GM12891 (cell line): ENCODE results near the gene KASH5.
A peak's percentile ranks its signal among the peaks of the same experiment; 100 is the strongest.

Experiments used
- DNase-seq: peaks from one replicate; pipeline ENCODE4 v3.0.0; 2011; ENCODE audit warnings: low spot score; ENCODE audit not compliant: insufficient read length
- FAIRE-seq: peaks from 2 replicates; lab custom pipeline; 2011; peaks lifted over from hg19 to GRCh38; lab: Jason Lieb, UNC
- PAX5 ChIP-seq: IDR thresholded peaks from 2 replicates; pipeline ENCODE4 v1.6.1; 2011; ENCODE audit warnings: low read length, moderate library complexity, mild to moderate bottlenecking; ENCODE audit not compliant: insufficient read depth, severe bottlenecking
- POLR2A ChIP-seq: IDR thresholded peaks from 2 replicates; pipeline ENCODE4 v1.6.1; 2011; ENCODE audit warnings: low read depth, low read length, control low read depth
- POLR2AphosphoS5 ChIP-seq: IDR thresholded peaks from 2 replicates; pipeline ENCODE4 v1.6.1; 2011; ENCODE audit warnings: low read depth, low read length, control low read depth
- POU2F2 ChIP-seq: IDR thresholded peaks from 2 replicates; pipeline ENCODE4 v1.6.1; 2011; ENCODE audit warnings: low read depth, mild to moderate bottlenecking, control low read depth, low read length, moderate library complexity
- SPI1 ChIP-seq: IDR thresholded peaks from 2 replicates; pipeline ENCODE4 v1.6.1; 2011; ENCODE audit warnings: low read depth, low read length, control low read depth
- TAF1 ChIP-seq: IDR thresholded peaks from 2 replicates; pipeline ENCODE4 v1.6.1; 2011; ENCODE audit warnings: low read depth, low read length, control low read depth

Gene KASH5

GRCh38 chr19:49408816-49409440, 20.9 kb downstream of the KASH5 start:
- FAIRE-seq (no peak), DNase-seq (no peak)
- no peak for TF ChIP-seq POLR2A
- TF ChIP-seq SPI1 = peak; percentile 82
- no peak for TF ChIP-seq TAF1
- no peak for TF ChIP-seq POLR2AphosphoS5

GRCh38 chr19:49409441-49410029, 21.5 kb downstream of the KASH5 start:
- TF ChIP-seq SPI1 (peak; percentile 96), POU2F2 (no peak)
- peak; percentile 90 for FAIRE-seq
- no peak for DNase-seq

GRCh38 chr19:49411681-49412326, 23.8 kb downstream of the KASH5 start:
- no peak for TF ChIP-seq SPI1
- no peak for TF ChIP-seq POLR2AphosphoS5
- no peak for TF ChIP-seq POU2F2
- TF ChIP-seq POLR2A = no peak
- no peak for TF ChIP-seq PAX5
- TF ChIP-seq TAF1 = no peak
- DNase-seq (no peak), FAIRE-seq (no peak)

- TF ChIP-seq PAX5 (no peak), POLR2A (no peak), TAF1 (no peak), POU2F2 (no peak), SPI1 (no peak), POLR2AphosphoS5 (no peak)
- DNase-seq = no peak
- no peak for FAIRE-seq
These were observed 25.3 kb downstream of the KASH5 start for GRCh38 chr19:49413348-49413747.

- FAIRE-seq (no peak), DNase-seq (no peak)
- TF ChIP-seq POLR2A = no peak
- TF ChIP-seq PAX5 = no peak
- no peak for TF ChIP-seq POU2F2
- TF ChIP-seq TAF1 = no peak
- no peak for TF ChIP-seq SPI1
- TF ChIP-seq POLR2AphosphoS5 = no peak
These were observed 26.2 kb downstream of the KASH5 start for GRCh38 chr19:49414256-49414655.

- peak; percentile 85 for TF ChIP-seq POU2F2
- no peak for TF ChIP-seq POLR2A
- FAIRE-seq (peak; percentile 87), DNase-seq (no peak)
These were observed 27.2 kb downstream of the KASH5 start for GRCh38 chr19:49415102-49415809.

GRCh38 chr19:49415810-49416200, 27.8 kb downstream of the KASH5 start:
- TF ChIP-seq PAX5 (no peak), POLR2A (no peak), POLR2AphosphoS5 (no peak), SPI1 (no peak), TAF1 (no peak), POU2F2 (no peak)
- FAIRE-seq = peak; percentile 40
- DNase-seq = no peak

GRCh38 chr19:49417088-49417487, 29.0 kb downstream of the KASH5 start:
- DNase-seq (no peak), FAIRE-seq (no peak)
- TF ChIP-seq PAX5 (no peak), POU2F2 (no peak), POLR2AphosphoS5 (no peak), TAF1 (no peak), SPI1 (no peak), POLR2A (no peak)

GRCh38 chr19:49418511-49418910, 30.5 kb downstream of the KASH5 start:
- no peak for DNase-seq

More at GRCh38 chr19:49418511-49418910, 30.5 kb downstream of the KASH5 start:
- TF ChIP-seq TAF1 = no peak
- TF ChIP-seq PAX5 = no peak
- TF ChIP-seq POU2F2 = no peak
- no peak for TF ChIP-seq POLR2A
- no peak for TF ChIP-seq POLR2AphosphoS5
- no peak for TF ChIP-seq SPI1
- FAIRE-seq = no peak
